IMR-90 (cell line): ENCODE measurements around the gene DLG3.

Experiments
- BHLHE40 ChIP-seq: fragments of 150-350 bp; IDR thresholded peaks from 2 replicates; pipeline ENCODE4 v1.6.1; 2016; ENCODE audit warnings: mild to moderate bottlenecking, low read depth, low read length
- CEBPB ChIP-seq: IDR thresholded peaks from 2 replicates; pipeline ENCODE4 v1.6.1; 2012; ENCODE audit warnings: low read depth, low read length, improper control_type of control experiment
- CHD1 ChIP-seq: IDR thresholded peaks from 2 replicates; pipeline ENCODE4 v1.6.1; 2012; ENCODE audit warnings: low read depth, low read length, improper control_type of control experiment
- CTCF ChIP-seq: conservative IDR thresholded peaks from 2 replicates; pipeline ENCODE4 v1.5.1; 2012; ENCODE audit warnings: mild to moderate bottlenecking, low read depth, low read length, improper control_type of control experiment
- ELK1 ChIP-seq: fragments of 150-350 bp; IDR thresholded peaks from 2 replicates; pipeline ENCODE4 v1.6.1; 2016; ENCODE audit warnings: low read depth, mild to moderate bottlenecking, low read length, moderate library complexity, borderline replicate concordance
- FOS ChIP-seq: fragments of 150-350 bp; IDR thresholded peaks from 2 replicates; pipeline ENCODE4 v1.6.1; 2016; ENCODE audit warnings: low read depth, low read length
- MAFK ChIP-seq: IDR thresholded peaks from 2 replicates; pipeline ENCODE4 v1.6.1; 2012; ENCODE audit warnings: low read depth, low read length, improper control_type of control experiment
- MAZ ChIP-seq: IDR thresholded peaks from 2 replicates; pipeline ENCODE4 v1.6.1; 2012; ENCODE audit warnings: low read depth, mild to moderate bottlenecking, low read length, improper control_type of control experiment, moderate library complexity, borderline replicate concordance
- MXI1 ChIP-seq: IDR thresholded peaks from 2 replicates; pipeline ENCODE4 v1.6.1; 2012; ENCODE audit warnings: low read depth, mild to moderate bottlenecking, low read length, moderate library complexity, borderline replicate concordance
- POLR2A ChIP-seq: IDR thresholded peaks from 2 replicates; pipeline ENCODE4 v1.6.1; 2012; ENCODE audit warnings: mild to moderate bottlenecking, low read depth, low read length
- RAD21 ChIP-seq: IDR thresholded peaks from 2 replicates; pipeline ENCODE4 v1.6.1; 2012; ENCODE audit warnings: low read length, improper control_type of control experiment
- RCOR1 ChIP-seq: IDR thresholded peaks from 2 replicates; pipeline ENCODE4 v1.6.1; 2012; ENCODE audit warnings: mild to moderate bottlenecking, low read length, improper control_type of control experiment; ENCODE audit not compliant: insufficient replicate concordance
- RFX5 ChIP-seq: IDR thresholded peaks from 2 replicates; pipeline ENCODE4 v1.8.0; 2012; ENCODE audit warnings: low read depth, mild to moderate bottlenecking, low read length, moderate library complexity
- USF2 ChIP-seq: fragments of 150-350 bp; IDR thresholded peaks from 2 replicates; pipeline ENCODE4 v1.6.1; 2017; ENCODE audit warnings: mild to moderate bottlenecking, antibody characterized with exemption, low read length, low read depth

GRCh38 chrX:70410921-70411320, 33.7 kb upstream of the DLG3 start:
- TF ChIP-seq CTCF (no peak), CEBPB (no peak), POLR2A (no peak), MAZ (no peak), MAFK (no peak), RAD21 (no peak), ELK1 (no peak), RCOR1 (no peak), USF2 (no peak), MXI1 (no peak), RFX5 (no peak), FOS (no peak), CHD1 (no peak), BHLHE40 (no peak)
